HG02938 (cell line): ENCODE results near the gene SAMD4B.
A peak's percentile ranks its signal among the peaks of the same experiment; 100 is the strongest.
"Not testable (repeated sequence)": the region's sequence is repeated elsewhere in the genome, so short reads cannot be mapped to it uniquely, and the experiment has no call there.

Experiments
- ATAC-seq: cut with Tn5 transposase; IDR thresholded peaks from one replicate; pipeline ENCODE4 v1.9.1; 2021; ENCODE audit warnings: mild to moderate bottlenecking, moderate library complexity; ENCODE audit not compliant: unreplicated experiment

Gene SAMD4B

DNA sequence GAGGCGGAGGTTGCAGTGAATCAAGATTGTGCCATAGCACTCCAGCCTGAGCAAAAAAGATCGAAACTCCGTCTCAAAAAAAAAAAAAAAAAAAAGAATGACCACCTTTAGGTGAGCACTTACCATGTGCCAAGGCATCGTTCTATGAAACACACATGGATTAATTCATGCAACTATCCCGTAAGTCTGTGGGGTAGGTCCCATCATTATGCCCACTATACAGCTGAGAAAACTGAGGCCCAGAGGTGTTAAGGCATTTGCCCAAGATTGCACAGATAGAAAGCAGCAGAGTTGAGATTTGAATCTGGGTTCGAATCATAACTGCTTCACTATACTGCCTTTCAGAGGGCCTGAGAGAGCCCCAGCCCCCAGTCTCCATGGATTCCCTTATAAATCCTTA is 8.7 kb upstream of the SAMD4B start:
- ATAC-seq = no peak

DNA sequence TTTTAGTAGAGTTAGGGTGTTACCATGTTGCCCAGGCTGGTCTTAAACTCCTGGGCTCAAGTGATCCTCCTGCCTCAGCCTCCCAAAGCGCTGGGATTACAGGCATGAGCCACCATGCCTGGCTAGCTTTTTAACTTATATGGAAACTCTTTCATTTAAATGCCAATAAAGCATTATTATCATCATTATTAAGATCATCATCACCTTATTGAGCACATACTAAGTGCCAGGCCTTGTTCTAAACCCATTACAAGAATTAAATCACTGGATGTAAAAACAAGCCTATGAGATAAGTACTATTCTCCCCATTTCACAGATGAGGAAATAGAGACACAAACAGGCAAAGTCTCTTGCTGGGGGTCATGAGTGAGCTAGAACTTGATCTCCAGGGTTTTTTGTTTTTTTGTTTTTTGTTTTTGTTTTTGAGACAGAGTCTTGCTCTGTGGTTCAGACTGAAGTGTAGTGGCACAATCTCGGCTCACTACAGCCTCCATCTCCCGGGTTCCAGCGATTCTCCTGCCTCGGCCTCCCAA is 7.7 kb upstream of the SAMD4B start:
- no peak for ATAC-seq

DNA sequence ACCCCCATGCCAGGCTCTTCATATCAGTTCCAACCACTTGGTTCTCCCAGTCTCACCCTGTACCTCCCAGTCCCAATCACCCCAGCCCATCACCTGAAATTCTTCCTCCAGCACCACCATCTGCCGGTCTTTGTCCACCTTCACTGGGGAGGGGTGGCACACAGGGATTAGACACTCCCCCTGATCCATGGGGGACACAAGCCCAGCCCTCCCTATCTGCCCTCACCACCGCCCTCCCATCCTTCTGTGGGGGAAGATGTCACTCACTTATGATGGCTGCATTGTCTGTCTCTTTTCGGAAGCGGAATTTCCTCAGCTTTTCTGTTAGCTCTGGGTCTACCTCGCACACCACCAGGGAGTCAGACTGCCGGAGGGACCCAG is 7.1 kb upstream of the SAMD4B start:
- no peak for ATAC-seq

DNA sequence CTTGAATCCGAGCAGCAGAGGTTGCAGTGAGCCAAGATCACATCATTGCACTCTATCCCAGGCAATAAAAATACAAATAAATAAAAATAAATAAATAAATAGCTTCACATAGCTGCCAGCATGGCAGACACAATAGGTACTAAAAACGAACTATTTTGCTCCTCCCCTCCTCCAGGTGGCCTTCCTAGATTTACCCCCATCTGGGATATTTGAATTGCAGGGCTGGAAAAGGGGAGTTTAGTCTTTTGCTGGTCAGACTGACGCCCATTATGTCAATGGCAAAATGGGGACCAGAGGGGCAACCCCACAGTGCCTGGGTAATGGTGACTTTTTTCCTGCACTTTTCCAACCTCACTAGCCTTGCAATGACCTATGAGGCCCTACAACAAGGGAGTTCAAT is 5.7 kb upstream of the SAMD4B start:
- no peak for ATAC-seq

DNA sequence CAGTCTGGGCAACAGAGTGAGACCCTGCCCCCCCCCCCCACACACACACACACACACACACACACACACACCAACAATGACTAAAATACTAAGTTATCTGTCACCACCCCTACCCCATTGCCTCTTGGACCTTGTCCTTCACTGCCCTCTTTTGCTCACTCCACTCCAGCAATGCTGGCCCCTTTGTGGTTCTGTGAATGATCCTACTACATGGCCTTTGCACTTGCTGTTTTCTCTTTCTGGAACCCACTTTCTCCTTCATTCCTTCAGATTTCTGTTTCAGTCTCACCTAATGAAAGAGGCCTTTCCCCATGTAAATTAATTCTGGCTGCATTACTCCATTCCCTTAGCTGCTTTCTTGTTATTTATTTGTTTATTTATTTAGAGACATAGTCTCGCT is 2.5 kb upstream of the SAMD4B start:
- no peak for ATAC-seq

DNA sequence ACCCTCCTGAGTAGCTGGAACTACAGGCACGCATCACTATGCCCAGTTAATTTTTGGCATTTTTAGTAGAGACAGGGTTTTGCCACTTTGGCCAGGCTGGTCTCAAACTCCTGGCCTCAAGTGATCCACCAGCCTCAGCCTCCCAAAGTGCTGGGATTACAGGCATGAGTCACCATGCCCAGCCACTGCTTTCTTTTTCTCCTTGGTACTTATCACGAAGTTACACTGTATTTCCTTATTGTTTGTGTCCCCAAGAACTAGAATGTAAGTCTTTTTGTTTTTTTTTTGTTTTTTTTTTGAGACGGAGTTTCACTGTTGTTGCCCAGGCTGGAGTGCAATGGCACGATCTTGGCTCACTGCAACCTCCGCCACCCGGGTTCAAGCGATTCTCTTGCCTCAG is 2.1 kb upstream of the SAMD4B start:
- ATAC-seq = not testable (repeated sequence)

DNA sequence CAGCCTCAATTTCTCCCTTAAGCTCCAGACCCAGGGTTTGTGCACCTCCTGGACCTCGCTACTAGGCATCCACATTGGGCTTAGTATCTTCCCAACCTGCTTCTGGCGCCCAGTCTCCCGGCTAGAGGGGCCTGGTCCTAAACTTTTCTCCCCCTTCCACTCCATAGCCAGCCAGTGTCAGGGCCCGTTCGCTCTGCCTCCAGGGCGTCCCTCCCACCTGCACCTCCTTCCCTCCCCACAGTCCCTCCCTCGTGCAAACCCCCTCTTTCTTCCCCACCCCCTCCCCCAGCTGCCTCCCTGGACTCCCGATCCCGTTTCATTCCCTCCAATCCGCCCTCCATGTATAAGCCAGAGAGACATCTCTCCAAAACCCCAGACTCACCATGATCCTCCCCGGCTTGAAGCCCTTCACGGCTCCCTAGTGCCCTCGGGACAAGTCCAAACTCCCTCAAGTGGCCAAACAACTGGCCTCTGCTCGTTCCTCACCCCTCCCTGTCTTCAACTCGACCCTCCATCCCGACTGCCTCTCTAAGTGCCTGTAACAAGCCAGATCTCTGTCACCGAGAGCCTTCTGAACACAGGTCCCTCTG is 997 bp upstream of the SAMD4B start:
- ATAC-seq = no peak

DNA sequence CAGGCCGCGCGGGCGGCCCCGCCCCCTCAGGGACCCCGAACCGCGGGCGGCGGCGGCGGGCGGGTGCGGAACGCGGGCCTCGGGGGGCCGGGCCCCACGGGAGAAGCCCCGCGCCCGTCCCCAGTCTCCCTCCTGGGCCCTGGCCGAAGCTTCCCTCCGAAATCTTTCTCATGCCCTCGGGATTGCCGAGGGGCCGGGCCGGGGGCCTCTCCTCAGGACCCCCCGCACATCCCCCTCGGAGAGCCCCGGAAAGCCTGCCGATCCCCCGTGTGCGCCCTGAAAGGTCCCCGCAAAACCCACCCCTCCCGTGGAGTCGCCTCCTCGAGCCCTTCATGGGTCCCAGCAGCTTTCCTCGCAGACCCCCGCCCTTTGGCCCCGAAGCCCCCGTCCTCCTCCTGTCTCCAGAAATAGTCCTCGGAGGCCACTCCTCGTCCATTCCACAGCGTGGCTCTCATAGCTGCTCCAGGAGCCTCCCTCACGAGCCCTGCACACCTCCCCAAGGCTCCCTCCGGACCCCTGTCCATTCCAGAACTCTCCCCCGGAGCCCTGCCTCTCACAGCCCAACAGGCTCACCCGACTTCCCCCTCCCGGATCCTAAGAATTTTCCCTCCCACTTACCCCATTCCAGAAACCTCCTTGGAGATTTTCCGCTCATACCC is 555 bp downstream of the SAMD4B start:
- ATAC-seq = no peak

DNA sequence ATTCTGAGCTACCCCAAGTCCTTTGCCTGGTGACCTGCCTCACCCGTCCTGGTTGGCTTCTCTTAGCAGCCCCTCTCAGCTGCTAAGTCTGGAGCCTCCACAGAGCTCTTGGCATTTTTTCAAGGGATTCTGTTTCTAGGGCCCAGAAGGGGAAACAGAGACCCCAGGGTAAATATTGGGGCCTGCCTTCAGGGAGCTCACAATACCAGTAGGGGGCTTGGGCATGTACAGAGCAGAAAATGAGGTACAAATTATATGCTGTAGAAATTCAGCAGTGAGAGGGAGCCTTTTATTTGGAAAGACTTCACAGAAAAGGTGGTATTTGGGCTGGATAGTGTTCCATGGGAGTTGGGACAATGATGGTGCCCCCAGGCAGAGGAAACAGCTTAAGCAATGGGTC is 3.7 kb downstream of the SAMD4B start:
- ATAC-seq = no peak

DNA sequence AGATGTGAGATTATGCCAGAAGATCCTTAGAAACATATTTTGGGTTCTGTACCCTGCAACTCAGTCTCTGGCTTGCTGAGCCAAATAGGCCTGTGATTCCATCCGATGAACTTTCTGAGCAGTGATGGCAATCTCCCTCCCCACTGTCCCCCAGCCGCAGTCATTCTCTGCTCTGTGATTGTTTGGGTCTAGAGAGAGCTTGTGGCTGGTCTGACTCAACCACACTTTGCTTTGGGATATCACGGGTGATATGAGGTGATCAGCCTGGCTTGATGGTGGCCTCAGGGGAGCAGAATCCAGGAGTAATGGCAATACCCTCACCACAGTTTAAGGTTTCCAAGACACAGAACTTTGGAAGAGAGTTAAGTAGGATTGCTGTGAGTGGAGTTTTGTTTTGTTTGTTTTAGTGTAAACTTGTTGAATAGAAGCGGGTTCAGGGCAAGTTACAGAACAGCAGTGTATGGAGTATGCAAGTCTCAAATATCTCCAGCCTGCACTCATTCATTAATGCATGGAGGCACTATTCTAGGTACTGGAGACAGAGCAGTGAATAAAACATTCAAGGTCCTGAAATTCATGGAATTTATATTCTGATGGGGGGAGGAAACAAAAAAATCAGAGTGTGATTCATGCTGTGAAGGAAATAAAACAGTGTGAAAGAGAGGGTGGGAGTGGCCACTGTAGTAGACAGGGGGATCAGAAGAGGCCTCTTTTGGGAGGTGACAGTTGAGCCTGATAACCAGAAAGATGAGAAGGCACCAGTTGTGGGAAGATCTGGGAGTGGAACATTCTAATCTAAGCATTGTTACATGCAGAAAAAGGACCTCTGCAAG is 5.3 kb downstream of the SAMD4B start:
- no peak for ATAC-seq

DNA sequence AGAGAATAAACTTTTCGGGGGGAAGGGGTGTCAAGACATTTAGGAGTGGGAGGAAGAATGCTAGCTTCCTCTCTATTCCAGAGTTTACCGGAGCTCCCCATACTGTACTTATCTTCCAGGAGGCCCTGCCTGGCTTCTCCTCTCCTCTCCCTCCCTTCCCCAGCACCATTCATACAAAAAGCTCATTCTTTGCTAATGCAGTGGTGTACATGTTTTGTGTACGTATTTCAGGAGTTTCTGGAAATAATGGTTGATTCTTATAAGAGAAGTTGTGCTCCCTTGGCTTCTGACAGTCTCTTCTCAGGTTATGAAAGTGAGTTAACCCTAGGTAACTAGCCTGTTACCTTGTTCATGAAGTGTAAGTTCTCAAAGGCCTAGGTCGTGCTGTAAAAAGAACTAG is 7.1 kb downstream of the SAMD4B start:
- ATAC-seq = no peak

DNA sequence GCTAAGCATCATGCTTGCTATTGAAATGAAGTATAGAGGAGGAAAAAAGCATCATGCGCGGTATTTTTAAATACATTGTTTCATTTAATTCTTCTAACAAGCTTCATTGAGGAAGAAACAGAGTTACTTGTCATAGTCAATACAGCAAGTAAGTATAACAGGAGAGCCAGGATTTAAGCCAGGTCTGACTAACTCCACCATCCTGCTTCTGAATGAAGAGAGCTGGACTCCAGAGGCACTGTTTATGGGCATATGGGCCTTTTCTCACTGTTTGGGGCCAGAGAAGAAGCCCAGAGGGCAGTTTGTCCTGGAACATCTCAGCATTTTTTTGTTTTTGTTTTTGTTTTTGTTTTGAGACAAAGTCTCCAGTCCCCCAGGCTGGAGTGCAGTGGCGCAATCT is 7.9 kb downstream of the SAMD4B start:
- no peak for ATAC-seq

DNA sequence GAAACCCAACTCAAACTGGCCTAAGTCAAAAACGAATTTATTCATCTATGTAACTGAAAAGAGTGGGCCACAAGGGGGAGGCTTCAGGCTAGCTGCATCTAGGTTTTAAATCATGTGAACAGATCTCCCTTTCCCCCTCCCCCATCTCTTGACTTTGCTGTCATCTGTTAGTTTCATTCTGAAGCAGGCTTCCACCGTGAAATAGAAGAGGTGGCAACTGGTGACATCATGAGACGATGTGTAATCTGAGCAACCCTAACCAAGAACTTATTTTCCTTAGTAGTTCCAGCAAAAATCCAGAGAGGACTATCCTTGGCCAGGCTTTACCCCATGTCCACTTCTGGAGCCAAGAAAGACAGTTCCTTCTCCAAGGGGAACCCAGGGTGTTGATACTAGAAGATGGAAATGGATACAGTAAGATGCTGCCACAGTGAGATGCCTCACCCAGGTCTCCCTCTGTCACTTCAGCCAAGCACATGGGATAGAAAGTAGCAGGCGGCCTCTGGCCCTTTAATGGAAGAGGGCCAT is 9.4 kb downstream of the SAMD4B start:
- peak; percentile 77 for ATAC-seq

DNA sequence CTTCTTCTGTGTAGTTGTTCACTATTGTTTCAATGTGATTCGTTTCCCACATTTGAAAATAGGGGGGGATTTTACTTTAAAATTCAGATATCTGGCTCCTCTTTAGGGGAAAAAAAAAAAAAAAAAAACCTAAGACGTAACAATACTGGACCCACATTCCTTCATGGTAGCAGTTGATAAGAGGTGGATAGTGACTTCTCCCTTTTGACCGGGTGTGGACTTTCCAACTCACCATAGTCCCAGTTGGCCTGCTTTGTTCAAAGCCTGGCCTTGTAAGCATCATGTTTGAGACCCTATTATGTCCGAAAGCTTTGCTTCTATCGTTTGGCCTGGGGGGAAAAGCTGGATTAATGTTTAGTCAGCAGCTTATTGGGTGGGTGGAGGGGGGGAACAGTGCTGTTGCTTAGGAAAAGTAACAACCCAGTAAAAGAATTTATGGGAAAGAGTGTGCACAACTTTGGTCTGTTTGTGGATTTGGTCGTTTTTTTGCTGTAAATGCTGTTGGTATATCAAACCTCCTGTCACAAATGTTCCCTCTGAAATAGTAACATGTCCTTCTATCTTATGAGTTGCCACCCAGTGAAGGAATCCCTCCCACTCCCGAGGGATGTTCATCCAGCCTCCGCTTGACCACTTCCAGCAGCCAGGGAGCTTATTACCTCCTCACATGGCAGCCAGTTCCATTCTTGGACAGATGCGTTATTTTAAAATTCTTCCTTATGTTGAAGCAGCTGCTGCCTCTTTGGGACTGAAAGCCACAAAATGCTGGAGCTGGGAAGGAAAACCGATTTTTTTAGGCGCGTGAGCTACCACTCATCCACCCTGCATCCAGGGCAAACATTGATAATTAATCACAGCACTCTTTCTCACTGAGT is 10.4 kb downstream of the SAMD4B start:
- ATAC-seq = no peak

DNA sequence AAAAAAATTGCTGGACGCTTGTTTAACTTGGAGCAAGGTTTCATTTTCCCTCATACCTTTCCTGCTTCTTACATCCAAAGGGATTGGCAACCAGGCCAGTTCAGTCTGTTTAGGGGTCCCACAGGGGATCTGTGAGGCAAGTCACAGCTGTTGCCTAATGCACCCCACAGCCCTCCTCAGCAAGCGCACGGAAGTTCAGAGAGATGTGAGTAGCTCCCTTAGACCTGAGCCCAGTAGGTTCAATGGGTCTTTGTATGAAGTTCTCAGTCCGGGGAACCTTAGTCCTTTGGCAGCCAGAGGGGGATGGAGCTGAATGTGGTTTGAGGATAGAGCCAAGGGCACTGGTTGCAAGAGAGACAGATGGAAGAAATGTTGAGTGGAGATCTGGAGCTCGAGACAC is 13.0 kb downstream of the SAMD4B start:
- no peak for ATAC-seq

DNA sequence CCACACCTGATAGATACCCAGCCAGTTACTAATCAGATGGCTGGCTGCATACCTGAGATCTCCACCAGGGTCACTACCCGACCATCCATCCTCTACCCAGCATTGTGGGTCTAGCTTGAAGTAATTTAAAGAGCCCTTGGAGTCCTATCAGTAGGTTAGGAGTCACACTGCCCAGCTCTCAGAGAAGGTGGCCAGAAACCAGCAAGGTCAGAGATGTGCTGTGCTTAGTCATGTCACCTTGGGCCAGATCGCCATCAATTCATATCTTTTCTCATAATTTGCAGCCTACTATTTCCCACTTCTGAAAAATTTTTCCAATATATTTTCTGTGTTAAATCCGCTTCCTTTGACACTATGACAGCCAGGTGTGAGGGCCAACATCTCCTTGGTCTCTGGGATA is 13.9 kb downstream of the SAMD4B start:
- no peak for ATAC-seq

DNA sequence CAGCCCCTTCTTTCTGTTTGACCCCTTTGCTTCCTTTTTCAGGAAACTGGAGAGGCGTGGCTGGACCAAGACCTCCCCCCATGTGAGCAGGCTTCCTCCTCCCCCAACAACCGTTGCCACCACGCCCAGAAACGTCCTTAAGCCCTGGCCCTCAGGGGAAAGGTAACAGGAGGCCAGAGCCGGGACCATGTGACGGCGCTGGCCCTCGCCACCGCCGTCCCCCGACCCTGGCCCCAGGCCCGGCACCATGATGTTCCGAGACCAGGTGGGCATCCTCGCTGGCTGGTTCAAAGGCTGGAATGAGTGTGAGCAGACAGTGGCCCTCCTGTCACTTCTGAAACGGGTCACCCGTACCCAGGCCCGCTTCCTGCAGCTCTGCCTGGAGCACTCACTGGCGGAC is 14.4 kb downstream of the SAMD4B start:
- no peak for ATAC-seq

DNA sequence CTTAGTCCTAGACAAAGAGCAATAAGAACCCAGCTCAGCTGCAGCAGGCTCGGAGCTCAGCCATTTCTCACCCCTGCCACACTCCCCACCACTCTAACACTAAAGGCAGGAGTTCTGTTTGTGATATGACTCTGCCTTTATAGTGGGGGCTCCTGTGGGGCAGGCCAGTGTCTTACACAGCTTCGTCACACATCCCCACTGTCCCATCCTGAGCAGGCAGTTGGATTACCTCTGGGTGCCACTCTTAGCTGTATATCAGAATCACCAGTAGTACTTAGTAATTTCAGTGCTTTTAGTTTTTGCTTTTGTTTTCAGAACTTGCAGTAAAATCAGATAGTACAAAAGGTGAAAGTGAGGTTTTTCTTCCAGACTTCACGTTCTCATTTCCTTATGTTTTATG is 16.8 kb downstream of the SAMD4B start:
- no peak for ATAC-seq

DNA sequence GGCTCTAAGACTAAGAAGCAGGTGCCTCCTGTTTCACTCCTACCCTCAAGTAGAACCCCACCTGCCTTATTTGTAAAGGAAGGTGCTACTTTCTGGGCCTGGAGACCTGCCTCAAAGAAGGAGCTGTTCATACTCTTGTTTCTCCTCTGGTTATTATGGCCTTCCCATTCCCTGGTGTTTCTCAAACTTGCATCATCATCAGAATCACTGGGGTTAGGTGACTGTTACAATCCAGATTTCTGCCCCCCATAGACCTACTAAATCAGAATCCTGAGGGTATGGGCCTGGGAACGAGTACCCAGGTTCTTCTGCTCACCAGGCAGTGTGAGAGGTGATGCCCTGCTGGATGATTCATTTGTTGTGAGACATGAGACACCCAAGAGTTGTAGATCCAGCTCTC is 18.4 kb downstream of the SAMD4B start:
- no peak for ATAC-seq

DNA sequence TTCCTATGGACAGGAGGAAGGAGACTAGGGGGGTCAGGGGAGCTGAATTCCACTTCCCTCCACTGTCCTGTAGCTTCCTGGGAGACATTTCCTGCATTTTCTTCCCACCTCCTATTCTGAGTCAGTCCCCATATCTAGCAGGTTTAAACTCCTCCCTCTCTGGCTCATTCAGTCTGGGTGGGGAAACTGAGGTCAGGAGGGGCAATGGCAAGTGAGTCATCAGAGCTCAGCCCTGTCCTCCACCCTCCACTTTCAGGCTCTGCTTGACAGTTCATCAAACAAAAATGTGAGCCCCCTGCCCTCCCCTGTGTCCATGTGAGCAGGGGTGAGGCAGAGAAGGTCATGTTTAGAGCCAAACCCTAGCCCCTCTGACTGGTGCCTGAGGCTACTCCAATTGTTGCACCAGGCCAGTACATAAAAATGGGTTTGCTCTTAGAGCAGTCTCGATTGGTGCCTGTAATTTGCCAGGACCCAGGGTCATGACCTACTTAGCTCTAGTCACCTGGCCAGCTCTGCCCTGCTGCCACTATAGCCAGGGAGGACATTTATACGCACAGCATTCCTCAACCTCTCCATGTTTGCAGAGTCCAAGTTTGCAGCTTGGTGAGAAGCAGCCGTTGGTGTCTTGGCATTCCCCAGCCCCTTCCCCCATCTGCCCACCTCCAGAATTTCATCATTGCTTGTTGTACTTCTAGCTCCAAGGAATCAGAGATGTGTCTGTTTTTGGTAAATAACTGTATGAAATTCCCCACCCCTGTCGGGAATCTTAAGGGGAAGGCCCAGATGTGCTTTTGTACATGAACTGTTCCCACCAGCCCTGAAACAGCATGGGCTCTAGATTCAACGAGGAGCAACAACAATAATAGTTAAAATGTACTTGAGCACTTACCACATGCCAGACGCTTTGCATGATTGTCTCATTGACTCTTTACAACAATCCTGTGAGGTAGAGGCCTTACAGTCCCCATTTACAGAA is 20.7 kb downstream of the SAMD4B start:
- no peak for ATAC-seq
